Activated effector memory CD4-positive, alpha-beta T cell treated with anti-CD3 and anti-CD28 coated beads, Interleukin-2, amount 50 U/mL, for 16 hours (primary cell): ENCODE data around the gene BIRC5.

ENCODE experiments used
- DNase-seq: peaks from one replicate; pipeline ENCODE4 v3.0.0-alpha.2; 2020

The BIRC5 gene

DNA sequence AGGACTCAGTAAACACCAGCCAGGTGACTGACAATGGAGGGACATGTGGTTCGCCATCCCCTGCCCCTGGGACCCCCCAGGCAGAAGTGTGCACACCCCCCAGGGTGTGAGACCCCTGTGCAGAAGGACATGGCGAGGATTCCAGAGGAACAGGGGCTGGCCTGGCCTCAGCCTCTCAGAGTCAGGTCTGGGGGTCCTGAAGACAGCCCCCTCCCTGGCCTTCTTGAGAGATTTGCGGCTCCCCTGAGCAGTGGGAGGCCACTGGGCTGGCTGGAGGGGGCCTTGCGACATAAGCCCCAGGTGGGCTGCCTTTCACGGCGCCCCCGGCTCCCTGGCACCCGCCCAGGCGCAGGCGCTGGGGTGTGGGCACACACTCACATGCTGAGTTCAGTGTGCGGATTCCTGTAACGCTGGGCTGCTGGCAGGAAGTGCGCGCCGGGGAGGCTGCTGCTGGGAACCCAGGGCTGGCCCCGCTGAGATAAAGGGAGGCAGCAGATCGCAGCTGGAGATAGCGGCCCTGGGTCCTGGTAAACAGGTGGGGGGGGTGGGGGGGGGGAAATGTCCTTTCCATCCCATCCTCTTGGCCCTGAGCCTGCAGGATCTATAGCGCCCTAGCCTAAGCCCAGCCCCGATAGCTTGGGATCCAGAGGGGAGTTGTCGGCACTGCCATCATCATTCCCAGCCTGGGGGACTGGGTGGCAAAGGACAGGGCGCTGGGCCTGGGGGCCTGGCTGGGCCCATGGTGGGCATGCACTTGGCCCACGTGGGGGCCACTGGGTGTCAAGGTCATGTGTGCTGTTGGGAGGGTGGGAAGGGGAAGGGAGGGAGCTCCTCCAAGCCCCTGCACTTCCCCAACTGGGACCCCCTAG lies 44.5 kb downstream of the BIRC5 start:
- DNase-seq = peak; percentile 87

DNA sequence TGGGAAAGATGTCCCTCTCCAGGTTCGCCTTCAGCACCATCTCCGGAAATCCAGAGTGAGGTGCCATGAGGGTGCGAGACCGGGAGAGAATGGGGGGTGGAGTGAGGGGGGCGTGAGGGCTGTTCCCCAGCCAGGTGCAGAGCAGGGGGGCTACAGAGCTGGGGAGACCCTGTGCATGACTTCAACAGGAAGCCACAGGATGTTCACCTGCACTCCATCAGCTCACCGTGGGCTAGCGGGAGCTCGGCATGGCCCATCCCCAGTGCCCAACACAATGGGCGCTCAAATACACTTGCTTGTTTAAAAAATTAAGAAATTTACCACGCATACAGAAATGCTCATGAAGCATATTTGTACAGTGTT lies 45.1 kb downstream of the BIRC5 start:
- no peak for DNase-seq

DNA sequence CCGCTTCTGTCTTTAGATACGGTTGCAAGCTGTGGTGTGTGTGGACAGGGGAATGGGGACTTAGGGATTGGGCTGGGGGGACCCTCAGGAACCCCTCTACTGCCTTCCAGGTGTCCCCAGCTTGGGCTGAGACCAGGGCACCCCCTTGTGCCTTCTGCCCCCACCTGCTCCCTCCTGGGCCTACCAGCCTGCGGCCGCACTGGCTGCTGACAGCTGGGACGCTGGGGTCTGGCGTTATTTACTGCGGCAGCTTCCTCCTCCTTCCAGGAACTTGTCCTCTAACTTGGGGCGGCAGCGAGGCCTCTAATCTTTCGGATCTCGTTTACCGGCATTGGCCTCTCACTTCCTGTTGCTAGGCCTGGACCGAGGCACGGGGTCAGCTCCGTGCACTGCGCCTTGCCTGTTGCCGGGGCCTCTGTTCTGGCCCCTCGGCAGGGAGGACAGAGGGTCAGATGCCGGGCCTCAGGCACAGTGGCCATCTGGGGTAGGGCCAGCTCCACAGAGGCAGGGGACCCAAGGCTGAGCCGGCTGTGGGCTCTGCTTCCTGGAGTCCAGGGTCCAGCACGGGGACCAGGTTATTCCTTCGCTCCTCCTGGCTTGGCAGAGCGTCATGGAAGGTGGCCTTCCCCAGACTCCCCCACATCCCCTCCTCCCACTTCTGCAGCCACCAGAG lies 49.1 kb downstream of the BIRC5 start:
- DNase-seq = no peak

DNA sequence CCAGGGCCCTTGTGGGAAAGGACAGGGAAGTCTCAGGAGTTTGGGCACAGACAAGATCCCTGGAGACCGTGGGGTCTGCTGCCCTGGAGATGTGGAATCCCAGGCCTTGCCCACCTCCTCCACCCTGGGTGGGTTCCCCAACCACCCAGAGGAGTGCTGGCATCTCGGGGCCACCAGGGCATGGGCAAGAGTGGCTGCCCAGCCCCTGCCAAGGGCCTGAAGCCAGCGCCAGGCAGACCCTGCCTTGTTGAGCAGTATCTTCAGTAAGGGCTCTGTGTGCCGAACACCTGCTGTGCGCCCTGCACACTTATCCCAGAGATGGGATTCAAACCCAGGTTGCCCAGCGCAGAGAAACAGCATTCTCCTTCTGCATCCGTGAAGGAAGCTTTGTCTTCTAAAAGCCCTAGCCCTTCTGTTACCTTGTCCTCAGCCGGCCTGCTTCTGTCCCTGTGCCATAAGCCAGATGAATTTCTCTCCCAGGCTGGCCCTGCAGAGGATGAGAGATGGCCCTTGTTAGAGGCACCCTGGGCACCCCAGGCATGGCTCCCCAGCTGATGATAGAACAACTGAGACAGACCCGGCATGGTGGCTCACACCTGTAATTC lies 49.8 kb downstream of the BIRC5 start:
- DNase-seq = no peak

DNA sequence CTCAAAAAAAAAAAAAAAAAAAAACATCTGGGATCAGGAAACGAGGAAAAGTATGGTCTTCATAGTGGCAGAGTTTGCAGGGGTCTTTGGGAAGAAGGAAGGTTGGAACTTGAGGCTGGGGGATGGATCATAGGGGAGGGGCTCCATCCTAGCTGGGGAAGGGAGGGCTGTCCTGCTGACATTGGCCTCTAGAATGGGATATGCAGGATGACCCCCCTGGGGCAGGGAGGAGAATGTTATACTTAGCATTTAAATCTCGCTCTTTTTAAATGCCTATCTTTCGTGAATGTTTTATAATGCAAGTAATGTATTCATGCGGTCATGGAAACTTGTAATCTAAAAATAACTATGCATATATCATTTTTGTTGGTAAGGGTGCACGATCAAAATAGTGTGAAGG lies 50.5 kb downstream of the BIRC5 start:
- no peak for DNase-seq

DNA sequence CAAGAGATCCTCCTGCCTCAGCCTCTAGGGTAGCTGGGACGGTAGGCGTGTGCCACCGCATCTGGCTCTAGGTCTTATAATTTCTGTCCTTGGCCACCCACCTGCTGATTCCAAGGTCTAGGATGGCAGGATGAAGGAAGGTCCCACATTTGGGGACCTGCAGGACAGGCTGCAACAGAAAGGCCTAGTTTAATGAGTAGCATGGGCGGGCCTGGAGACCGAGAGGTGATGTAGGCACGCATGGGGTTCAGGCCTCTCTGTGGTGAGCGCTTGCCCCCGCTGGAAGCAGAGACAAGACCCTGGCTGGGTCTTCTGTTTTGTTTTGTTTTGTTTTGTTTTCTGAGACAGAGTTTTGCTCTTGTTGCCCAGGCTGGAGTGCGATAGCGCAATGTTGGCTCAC lies 51.1 kb downstream of the BIRC5 start:
- no peak for DNase-seq

DNA sequence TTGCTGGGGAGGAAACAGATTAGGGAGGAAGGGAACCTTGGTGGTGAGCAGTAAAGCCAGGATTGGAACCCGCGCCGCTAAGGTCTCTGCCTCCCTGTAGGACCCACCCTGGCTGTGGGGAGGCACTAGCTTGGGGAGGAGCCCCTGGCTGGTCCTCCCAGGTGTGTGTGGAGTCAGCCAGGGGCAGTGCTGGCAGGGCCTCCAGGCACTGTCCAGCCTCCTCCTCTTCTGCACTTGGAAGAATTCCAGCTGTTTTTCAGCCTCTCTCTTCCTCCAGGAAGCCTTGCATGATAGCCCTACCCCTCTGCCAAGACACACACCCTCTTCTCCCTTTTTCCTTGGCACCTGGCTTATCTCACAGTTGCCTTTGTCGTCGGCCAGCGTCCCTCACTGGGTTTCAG lies 52.2 kb downstream of the BIRC5 start:
- DNase-seq = no peak

DNA sequence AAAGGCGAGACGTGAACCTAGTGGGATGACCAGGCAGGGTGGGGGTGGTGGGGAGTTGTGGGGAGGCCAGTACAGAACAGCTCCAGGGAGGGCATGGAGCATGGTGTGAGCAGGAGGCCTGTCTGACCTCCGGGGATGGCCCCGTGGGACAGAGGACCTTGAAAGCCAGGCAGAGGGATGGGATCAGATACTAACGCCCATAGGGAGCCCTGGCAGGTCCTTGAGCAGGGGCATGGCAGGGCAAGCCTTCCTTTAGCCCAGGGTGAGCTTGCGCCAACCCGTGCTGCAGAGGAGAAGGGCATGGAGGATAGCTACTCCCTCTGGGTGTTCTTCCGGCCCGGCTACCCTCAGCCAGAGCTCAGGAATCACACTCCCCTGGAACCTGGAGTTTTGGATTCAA lies 52.7 kb downstream of the BIRC5 start:
- no peak for DNase-seq

DNA sequence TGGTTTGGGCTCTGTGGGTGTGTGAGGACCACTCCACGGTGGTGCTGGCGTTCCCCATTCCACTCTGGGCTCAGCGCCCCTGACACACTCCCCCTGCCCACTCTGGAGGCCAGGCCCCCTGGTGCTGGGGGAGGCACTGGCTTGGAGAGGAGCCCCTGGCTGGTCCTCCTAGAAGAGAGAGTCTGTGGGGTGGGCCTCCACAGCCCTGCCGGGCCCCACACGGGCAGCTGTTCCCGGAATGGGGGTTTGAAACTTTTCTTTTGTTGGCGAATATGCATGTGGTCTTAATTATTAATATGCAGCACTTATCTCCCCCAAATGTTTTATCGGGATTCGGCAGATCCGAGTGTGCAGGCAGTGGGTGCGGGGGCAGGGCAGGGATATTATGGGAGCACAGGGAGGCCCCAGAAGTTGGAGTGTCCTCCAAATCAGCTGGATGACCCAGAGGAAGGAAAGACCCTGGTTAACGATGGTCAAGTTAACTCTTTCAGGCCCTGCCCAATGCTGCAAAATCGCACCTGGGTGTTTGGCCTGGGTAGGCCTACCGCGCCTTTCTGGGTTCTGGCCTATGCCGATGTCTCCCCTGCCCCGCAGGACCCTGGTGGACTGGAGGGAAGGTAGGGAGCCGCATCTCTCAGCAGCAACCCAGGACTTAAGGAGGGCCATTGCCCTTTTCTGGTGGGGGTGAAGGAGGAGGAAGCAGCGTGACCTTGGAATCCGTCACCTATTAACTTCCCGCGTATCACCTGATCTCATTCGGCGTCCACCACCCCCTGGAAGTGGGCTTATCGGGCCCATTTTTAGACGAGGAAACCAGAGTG lies 53.4 kb downstream of the BIRC5 start:
- DNase-seq = no peak

DNA sequence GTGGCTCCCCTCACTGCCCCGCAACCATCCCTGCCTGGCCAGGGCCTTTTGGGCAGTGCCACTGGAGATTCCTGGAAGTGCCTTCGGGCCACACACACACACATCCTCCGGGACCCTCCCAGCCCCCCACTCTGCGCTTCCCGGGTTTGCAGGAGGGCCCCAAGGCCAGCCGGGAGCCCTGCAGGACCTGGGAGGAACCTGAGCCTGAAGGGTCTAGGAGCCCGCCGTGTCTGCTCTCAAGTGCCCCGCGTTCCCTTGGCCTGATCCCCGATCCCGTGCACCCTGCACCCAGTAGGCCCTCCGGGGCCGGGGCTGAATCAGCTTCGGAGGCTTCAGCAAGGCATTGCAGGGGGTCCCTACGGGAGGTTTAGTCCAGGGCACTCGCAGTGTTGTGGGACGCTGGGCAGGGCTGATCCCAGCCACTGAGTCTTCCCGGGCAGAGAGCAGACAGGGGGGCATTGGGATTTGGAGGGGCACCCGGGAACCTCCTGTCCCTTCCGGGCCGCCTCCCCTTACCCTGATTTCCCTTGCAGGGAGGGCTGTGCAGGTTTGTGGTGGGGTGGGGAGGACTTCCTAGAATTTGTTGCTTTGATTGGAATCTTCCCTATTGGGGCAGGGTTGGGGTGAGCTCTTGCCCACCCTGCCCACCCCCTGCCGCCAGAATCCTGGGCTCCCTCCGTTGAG lies 54.3 kb downstream of the BIRC5 start:
- DNase-seq = no peak

DNA sequence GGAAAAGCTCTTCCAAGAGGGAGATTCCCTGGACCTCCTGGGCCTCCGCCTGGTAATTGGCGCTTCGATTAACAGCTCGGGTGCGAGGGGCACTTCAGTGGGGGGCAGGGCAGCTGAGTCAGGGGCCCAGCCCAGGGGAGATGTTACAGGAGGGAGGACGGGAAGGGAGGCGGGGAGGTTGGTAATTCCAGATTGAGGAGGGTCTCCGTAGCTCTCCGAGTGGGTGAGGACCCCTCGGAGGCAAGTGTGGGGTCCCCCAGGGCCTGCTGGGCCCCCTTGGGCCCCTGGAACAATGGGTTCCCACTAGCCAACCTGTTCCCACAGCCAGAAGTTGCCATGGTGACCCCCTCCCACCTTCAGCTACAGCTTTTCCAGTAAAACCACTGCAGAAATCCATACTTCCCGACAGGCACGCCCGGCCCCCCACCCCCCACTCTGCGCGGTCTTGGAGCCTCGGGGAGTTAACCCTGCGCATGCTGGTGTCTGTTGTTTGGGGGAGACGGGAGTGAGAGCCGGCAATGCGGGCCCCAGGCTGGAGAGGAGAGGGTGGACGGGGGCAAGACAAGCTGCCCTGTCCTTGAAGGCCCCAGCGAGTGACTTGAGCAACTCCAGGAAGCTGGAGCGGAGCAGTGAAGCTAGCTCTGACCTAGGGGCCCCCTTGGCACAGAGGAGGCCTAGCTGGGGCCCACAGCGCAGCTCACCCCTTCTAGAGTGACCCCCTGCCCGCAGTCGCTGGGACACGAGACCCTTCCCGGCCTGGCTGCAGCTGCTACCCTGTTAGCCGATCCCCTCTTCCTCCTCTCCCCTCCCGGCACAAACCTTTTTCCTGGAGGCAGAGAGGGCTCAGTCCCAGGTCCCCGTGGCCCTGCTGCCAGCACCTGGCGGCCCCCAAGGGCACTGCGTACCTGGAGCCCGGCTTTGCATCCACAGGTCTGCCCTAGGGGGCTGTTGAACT lies 55.2 kb downstream of the BIRC5 start:
- no peak for DNase-seq

DNA sequence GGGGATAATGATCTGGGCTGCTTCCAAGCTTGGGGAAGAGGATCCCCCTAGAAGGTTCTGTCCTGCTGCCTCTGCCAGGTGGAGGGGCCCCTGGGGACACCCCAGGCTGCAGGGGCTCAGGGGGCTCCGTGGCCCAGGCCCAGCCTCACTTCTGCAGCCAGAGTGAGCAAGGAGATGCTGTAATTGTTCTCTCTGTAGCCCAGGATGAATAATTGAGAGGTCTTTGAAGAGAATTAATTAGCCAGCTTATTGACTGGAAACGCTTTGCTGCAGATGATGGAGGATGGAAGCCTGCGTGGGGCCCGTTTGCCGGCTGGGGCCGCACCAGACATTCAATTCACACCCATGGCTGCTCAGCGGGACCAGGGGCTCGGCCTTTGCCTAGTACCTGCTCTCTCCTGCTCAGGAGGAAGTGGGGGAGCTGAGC lies 55.9 kb downstream of the BIRC5 start:
- no peak for DNase-seq

DNA sequence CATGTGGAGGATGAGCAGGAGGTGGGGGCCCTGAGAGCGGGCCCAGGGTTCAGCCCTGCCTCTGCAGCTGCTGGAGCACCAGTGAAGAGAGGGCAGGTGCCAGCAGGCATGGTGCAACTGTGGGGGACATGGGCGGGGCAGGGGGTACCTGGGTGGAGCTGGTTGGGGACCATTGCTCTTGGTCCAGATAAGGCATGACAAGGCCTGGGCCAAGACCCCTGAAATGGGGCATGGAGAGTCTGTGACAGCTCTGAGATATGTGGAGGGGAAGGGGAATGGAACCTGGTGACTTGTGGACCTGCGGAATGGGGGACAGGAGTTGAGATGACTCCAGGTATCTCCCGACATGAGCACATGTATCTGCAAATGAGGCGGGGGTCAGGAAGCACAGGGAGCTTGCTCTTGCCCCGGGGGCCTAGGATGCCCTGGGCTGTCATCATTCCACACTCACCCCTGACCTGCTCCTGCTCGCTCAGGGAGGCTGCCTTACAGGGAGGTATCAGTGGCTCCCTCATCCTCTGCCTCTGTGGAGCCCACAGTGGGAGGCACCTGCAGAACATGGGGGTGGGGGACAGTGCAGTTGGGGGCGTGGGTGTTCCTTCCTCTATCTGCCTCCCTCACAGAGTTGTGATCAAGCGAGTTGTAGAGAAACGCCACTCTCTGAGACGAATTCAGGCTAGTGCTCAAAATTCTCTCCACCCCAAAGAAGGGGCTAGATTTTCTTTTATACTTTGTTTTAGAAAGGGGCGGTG lies 57.5 kb downstream of the BIRC5 start:
- DNase-seq = no peak

DNA sequence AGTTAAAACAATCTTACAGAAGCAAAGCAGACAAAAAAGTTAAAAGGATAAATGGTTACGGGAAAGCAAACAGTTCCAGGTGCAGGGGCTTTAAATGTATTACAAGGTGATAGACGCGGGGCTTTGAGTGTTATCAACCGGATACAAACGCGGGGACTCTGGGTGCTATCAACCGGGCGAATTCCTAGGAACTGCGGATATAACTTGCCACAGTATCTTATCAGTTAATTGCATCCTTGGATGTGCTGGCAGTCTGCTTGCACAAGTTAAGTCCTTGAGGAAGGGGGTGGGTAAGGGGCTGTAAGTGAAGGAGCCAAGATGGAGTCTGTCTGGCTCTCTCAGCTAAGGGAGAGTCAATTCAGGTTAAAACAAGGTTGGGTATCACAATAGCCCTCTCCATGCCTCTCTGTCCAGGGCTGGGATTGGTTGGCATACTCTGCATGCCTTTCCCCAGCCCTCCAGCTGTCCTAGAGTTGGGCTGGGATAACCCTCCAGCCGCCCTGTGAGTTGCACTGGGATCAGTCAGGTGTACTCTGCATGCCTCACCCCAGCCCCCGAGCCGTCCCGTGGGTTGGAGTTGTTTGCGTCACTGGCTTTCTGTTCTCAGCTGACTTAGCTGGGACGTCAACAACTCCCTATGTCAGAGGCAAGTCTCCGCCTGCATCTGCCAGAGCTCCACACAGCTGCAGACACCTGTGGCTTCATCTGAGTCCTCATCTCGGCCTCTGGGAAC lies 58.3 kb downstream of the BIRC5 start:
- DNase-seq = peak; percentile 78

DNA sequence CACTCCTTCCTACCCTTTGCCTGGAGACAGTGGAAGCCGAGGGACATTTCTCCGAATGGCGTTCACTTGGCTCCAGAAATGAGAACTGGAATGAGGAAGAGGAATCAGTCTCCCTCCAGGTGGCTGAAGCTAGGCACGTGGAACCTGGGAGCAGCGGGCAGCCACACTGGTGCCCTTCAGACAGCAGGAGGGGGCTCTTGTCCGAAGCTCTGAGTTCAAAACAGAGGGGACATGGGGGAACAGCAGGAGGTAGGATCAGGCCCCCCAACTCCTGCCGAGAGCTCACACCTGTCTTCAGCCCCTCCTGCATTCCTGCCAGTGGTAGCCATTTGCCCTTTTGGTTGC lies 58.8 kb downstream of the BIRC5 start:
- no peak for DNase-seq

DNA sequence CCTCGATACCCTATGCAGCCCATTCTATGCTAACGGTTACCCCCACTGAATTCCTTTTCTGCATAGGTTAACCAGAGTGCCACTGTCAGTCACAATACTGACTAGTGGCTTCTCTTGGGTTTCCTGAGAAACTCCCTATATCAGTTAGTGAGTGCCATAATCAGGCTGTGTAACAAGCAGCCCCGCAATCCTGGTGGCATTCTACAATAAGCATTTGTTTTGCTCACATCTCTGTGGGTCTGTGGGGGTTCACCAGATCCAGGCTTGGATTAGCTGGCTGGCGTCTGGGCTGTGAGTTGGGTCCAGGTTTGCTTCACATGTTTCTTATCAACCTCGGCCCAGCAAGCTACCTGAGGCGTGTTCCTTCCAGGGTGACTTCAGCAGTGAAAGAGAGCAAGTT lies 59.8 kb downstream of the BIRC5 start:
- DNase-seq = no peak
